PFSK-1 (cell line): ENCODE results near the gene PLEKHH1.

Experiments used
- POLR2AphosphoS5 ChIP-seq: IDR thresholded peaks from 2 replicates; pipeline ENCODE4 v1.6.1; 2012; ENCODE audit warnings: low read depth, mild to moderate bottlenecking, control low read depth, low read length, moderate library complexity
- TF ChIP-seq, protein P1 (sequence below), 2 experiments: IDR thresholded peaks; 2 replicates each; pipeline versions ENCODE4 v1.6.1 to v1.8.0; 2011 to 2012; ENCODE audit warnings: low read depth in 2 of 2, low read length in 2 of 2, control low read depth in 1 of 2, inconsistent platforms in 1 of 2, mild to moderate bottlenecking in 1 of 2, moderate library complexity in 1 of 2; ENCODE audit not compliant: insufficient read depth in 1 of 2

DNA sequence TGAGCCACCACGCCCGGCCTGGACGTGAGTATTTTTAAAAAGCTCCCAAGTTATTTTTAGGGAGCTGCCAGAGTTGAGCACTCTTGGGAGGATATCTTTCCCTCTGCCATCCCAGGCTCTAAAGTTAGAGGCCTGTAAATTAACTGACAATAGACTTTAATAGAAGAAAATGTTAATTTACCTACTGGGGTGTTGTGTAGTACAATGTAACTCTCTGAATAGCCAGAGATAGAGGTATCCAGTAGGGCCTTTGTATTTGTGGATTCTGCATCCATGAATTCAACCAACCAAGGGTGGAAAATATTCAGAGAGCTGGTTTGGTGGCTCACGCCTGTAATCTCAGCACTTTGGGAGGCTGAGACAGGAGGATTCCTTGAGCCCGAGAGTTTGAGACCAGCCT is 74.6 kb downstream of the PLEKHH1 start:
- no peak for TF ChIP-seq POLR2AphosphoS5
- TF ChIP-seq, protein P1, sequence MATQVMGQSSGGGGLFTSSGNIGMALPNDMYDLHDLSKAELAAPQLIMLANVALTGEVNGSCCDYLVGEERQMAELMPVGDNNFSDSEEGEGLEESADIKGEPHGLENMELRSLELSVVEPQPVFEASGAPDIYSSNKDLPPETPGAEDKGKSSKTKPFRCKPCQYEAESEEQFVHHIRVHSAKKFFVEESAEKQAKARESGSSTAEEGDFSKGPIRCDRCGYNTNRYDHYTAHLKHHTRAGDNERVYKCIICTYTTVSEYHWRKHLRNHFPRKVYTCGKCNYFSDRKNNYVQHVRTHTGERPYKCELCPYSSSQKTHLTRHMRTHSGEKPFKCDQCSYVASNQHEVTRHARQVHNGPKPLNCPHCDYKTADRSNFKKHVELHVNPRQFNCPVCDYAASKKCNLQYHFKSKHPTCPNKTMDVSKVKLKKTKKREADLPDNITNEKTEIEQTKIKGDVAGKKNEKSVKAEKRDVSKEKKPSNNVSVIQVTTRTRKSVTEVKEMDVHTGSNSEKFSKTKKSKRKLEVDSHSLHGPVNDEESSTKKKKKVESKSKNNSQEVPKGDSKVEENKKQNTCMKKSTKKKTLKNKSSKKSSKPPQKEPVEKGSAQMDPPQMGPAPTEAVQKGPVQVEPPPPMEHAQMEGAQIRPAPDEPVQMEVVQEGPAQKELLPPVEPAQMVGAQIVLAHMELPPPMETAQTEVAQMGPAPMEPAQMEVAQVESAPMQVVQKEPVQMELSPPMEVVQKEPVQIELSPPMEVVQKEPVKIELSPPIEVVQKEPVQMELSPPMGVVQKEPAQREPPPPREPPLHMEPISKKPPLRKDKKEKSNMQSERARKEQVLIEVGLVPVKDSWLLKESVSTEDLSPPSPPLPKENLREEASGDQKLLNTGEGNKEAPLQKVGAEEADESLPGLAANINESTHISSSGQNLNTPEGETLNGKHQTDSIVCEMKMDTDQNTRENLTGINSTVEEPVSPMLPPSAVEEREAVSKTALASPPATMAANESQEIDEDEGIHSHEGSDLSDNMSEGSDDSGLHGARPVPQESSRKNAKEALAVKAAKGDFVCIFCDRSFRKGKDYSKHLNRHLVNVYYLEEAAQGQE (IDR thresholded peaks at IDR 0.05; ENCODE audit: insufficient read depth in 1 of 2, low read depth in 2 of 2, low read length in 2 of 2), result no peak
